Endothelial cell of umbilical vein (primary cell): ENCODE data around the gene RTN4IP1. TPM values are rescaled to one million over a fixed set of nuclear protein-coding genes. Genes with fewer than 3 reads are reported as not detected.

Source experiments
- BruUV-seq: library from RNA; stranded (reverse); fragments of 400-500 nt; replicated peaks from 2 replicates; lab custom pipeline; 2021; lab: Mats Ljungman, UMichigan
- CTCF ChIA-PET: fragments of 300-600, 350-600 bp; sonication (Branson Sonifier 250); formaldehyde crosslinking; loops from one replicate; lab custom pipeline; 2021; ENCODE audit warnings: antibody characterized with exemption, inconsistent platforms; lab: Charles Lee
- POLR2A ChIA-PET: fragments of 300-600, 350-600 bp; sonication (Branson Sonifier 250); formaldehyde crosslinking; loops from one replicate; lab custom pipeline; 2021; ENCODE audit warnings: antibody characterized with exemption, inconsistent platforms; lab: Charles Lee
- DNase-seq: peaks from one replicate; pipeline ENCODE4 v3.0.0-alpha.2; 2011; ENCODE audit warnings: low read depth, low spot score
- FAIRE-seq: peaks from 2 replicates; lab custom pipeline; 2011; peaks lifted over from hg19 to GRCh38; lab: Jason Lieb, UNC
- H2AFZ ChIP-seq: 2 replicates; pipeline ENCODE4 v1.6.0; 2012; ENCODE audit warnings: low read depth, low read length, control low read depth, inconsistent platforms
- H3K27ac ChIP-seq: 2 replicates; pipeline ENCODE4 v1.5.1; 2011; ENCODE audit warnings: low read depth, mild to moderate bottlenecking, control low read depth, low read length, moderate library complexity; ENCODE audit not compliant: insufficient read depth
- H3K27me3 ChIP-seq, 2 experiments: 2 replicates each; pipeline versions ENCODE4 v1.6.0 to v1.6.1; 2011; ENCODE audit warnings: low read length in 2 of 2, mixed read lengths in 1 of 2; ENCODE audit not compliant: control insufficient read depth in 2 of 2, insufficient read depth in 2 of 2
- H3K36me3 ChIP-seq, 2 experiments: 2 replicates in 1 of 2; 3 replicates in 1 of 2; pipeline ENCODE4 v1.5.1; 2011; ENCODE audit warnings: low read length in 2 of 2, mild to moderate bottlenecking in 1 of 2, moderate library complexity in 1 of 2; ENCODE audit not compliant: control insufficient read depth in 2 of 2, insufficient read depth in 2 of 2; ENCODE audit errors: extremely low read depth in 1 of 2
- H3K4me1 ChIP-seq: 3 replicates; pipeline ENCODE4 v1.5.1; 2011; ENCODE audit warnings: mild to moderate bottlenecking, low read length; ENCODE audit not compliant: control insufficient read depth, insufficient read depth; ENCODE audit errors: extremely low read depth
- H3K4me2 ChIP-seq: 2 replicates; pipeline ENCODE4 v1.6.1; 2011; ENCODE audit warnings: low read length, control low read depth, mixed read lengths; ENCODE audit not compliant: insufficient read depth
- H3K4me3 ChIP-seq, 3 experiments: fragments of 200-600 bp in 1 of 3; sonication (generic), shearing (Covaris generic) in 1 of 3; replicated peaks in 1 of 3; 2 replicates each; pipeline ENCODE4 v1.5.1; 2011 to 2016; ENCODE audit warnings: control low read depth in 3 of 3, low read length in 3 of 3, mild to moderate bottlenecking in 2 of 3, inconsistent platforms in 1 of 3, low read depth in 1 of 3, moderate library complexity in 1 of 3; ENCODE audit not compliant: insufficient read depth in 1 of 3
- H3K79me2 ChIP-seq: 2 replicates; pipeline ENCODE4 v1.6.0; 2012; ENCODE audit warnings: low read length, inconsistent platforms; ENCODE audit not compliant: control insufficient read depth, insufficient read depth
- H3K9ac ChIP-seq: replicated peaks from 2 replicates; pipeline ENCODE3; 2011; ENCODE audit warnings: low read length, control low read depth; ENCODE audit not compliant: insufficient read depth; ENCODE audit errors: extremely low read depth
- H3K9me1 ChIP-seq: replicated peaks from 3 replicates; pipeline ENCODE4 v1.6.0; 2011; ENCODE audit warnings: mild to moderate bottlenecking, low read length; ENCODE audit not compliant: control insufficient read depth, insufficient read depth; ENCODE audit errors: extremely low read depth
- H3K9me3 ChIP-seq: replicated peaks from 2 replicates; pipeline ENCODE4 v1.5.1; 2012; ENCODE audit warnings: low read length, inconsistent platforms; ENCODE audit not compliant: control insufficient read depth, insufficient read depth
- H4K20me1 ChIP-seq: replicated peaks from 2 replicates; pipeline ENCODE3; 2011; ENCODE audit warnings: mild to moderate bottlenecking, low read length; ENCODE audit not compliant: control insufficient read depth, insufficient read depth; ENCODE audit errors: extremely low read depth
- CTCF ChIP-seq, 2 donors: IDR thresholded peaks; 1 replicate in 1 of 2; 2 replicates in 1 of 2; pipeline ENCODE4 v1.5.1; 2011; ENCODE audit warnings: low read length in 2 of 2, mild to moderate bottlenecking in 2 of 2, moderate library complexity in 2 of 2, control low read depth in 1 of 2, inconsistent platforms in 1 of 2, low read depth in 1 of 2; ENCODE audit not compliant: insufficient read depth in 1 of 2; ENCODE audit errors: extremely low read depth in 1 of 2
- EZH2 ChIP-seq: IDR thresholded peaks from 2 replicates; pipeline ENCODE4 v1.6.1; 2012; ENCODE audit warnings: borderline replicate concordance, low read depth, mild to moderate bottlenecking, moderate library complexity, low read length, inconsistent platforms; ENCODE audit not compliant: severe bottlenecking
- FOS ChIP-seq: IDR thresholded peaks from 2 replicates; pipeline ENCODE4 v1.6.1; 2011; ENCODE audit warnings: mild to moderate bottlenecking, low read length, moderate library complexity, borderline replicate concordance; ENCODE audit not compliant: insufficient read depth
- GATA2 ChIP-seq: IDR thresholded peaks from 2 replicates; pipeline ENCODE4 v1.7.0; 2011; ENCODE audit warnings: low read depth, mild to moderate bottlenecking, moderate library complexity, mixed read lengths, low read length; ENCODE audit not compliant: insufficient read length, insufficient read depth
- JUN ChIP-seq: IDR thresholded peaks from 2 replicates; pipeline ENCODE4 v1.6.1; 2011; ENCODE audit warnings: borderline replicate concordance, low read depth; ENCODE audit not compliant: insufficient read length, insufficient read depth
- MAX ChIP-seq: IDR thresholded peaks from 2 replicates; pipeline ENCODE4 v1.6.1; 2011; ENCODE audit not compliant: insufficient read depth, insufficient read length
- MYC ChIP-seq: IDR thresholded peaks from one replicate; pipeline ENCODE4 v1.6.1; 2011; ENCODE audit warnings: mild to moderate bottlenecking, low read depth, low read length
- POLR2A ChIP-seq: IDR thresholded peaks from 2 replicates; pipeline ENCODE4 v1.6.1; 2012; ENCODE audit warnings: low read depth, mild to moderate bottlenecking, control low read depth, low read length
- POLR2AphosphoS5 ChIP-seq: IDR thresholded peaks from 2 replicates; pipeline ENCODE4 v1.6.1; 2012; ENCODE audit warnings: low read depth, mild to moderate bottlenecking, control low read depth, low read length, moderate library complexity; ENCODE audit not compliant: insufficient read depth
- dilution Hi-C: fragments of 300-500 bp; cut with MboI; formaldehyde crosslinking; loops from one replicate; pipeline ENCODE4 v1.15.0; 2019; ENCODE audit warnings: low sequenced_read_pairs; ENCODE audit not compliant: extremely low pct_ligation_motif_present
- intact Hi-C: fragments of 100-400 bp; cut with micrococcal nuclease; formaldehyde crosslinking; loops from one replicate; pipeline ENCODE4 v1.10.0; 2022
- polyA plus RNA-seq, 4 experiments: library from polyadenylated mRNA; depleted of rRNA in 3 of 4; stranded (reverse) in 3 of 4; unstranded in 1 of 4; fragments of >200 nt; gene quantifications; 2 replicates each; pipeline versions ENCODE4 v1.2.1 to v1.2.3, GENCODE V29; 2011 to 2012; ENCODE audit warnings: missing spikeins in 1 of 4
- total RNA-seq: library from RNA; stranded (reverse); gene quantifications from 2 replicates; pipeline ENCODE4 v1.2.3, GENCODE V29; 2021

Gene RTN4IP1
- total and polyA plus RNA-seq, 2 donors (not counting 3 experiments of a cell fraction or from before 2014, with no cell fraction given) = 3.9 to 5.4 TPM

GRCh38 chr6:106553440-106553839 is 75.9 kb downstream of the RTN4IP1 start:
- no peaks in the 10 kb centered on the region for H3K9me3 ChIP-seq
- DNase-seq (no peak), FAIRE-seq (no peak)
- H3K4me2 ChIP-seq = no peak overlapping the region
- H4K20me1 ChIP-seq = no peaks in the 10 kb centered on the region
- intact Hi-C loops (no loop called here), dilution Hi-C loops (loop anchor here (25.0 kb wide), 1 partner anchor 116 kb away; no protein-coding TSS in a partner anchor)
- CTCF ChIA-PET = interaction anchor here (1.4 to 23.4 kb wide), 4 partner anchors 13 to 106 kb away, joined by 4 to 397 read pairs (median 17); no protein-coding TSS in a partner anchor
- H3K27me3 ChIP-seq = no peaks in the 10 kb centered on the region
- BruUV-seq = no TSS peak
- TF ChIP-seq POLR2A = no peak
- no peak for TF ChIP-seq EZH2
- TF ChIP-seq CTCF (IDR thresholded peaks at IDR 0.05; ENCODE audit: extremely low read depth in 1 of 2, insufficient read depth in 1 of 2, low read depth in 1 of 2, low read length in 2 of 2) = no peak
- no peak for TF ChIP-seq JUN
- TF ChIP-seq MYC = no peak
- no peak for TF ChIP-seq POLR2AphosphoS5
- TF ChIP-seq FOS = no peak
- no peak for TF ChIP-seq GATA2
- TF ChIP-seq MAX = no peak
- no peaks in the 10 kb centered on the region for H3K79me2 ChIP-seq
- no peak overlapping the region for H2AFZ ChIP-seq
- peaks cover 1% of the 10 kb centered on the region for H3K4me1 ChIP-seq
- H3K4me3 ChIP-seq = no peak overlapping the region
- no peak overlapping the region for H3K9ac ChIP-seq
- peaks cover 0 to 2% of the 10 kb centered on the region in 2 experiments for H3K36me3 ChIP-seq
- POLR2A ChIA-PET = no interaction called here
- H3K9me1 ChIP-seq = no peaks in the 10 kb centered on the region
- no peak overlapping the region for H3K27ac ChIP-seq
